KMS-11 (cell line): ENCODE data around the gene DMBT1.

Experiments
- H2AFZ ChIP-seq: fragments of 200-600 bp; sonication (generic); 2 replicates; pipeline ENCODE4 v1.6.1; 2016; ENCODE audit warnings: antibody characterized with exemption, mixed run types, low read depth
- H3K27ac ChIP-seq: fragments of 200-600 bp; sonication (generic); 2 replicates; pipeline ENCODE4 v1.6.1; 2016; ENCODE audit warnings: mild to moderate bottlenecking, mixed run types
- H3K27me3 ChIP-seq: fragments of 200-600 bp; sonication (generic); 2 replicates; pipeline ENCODE4 v1.6.1; 2017; ENCODE audit warnings: mild to moderate bottlenecking, low read depth, mixed run types, moderate library complexity; ENCODE audit not compliant: insufficient read depth
- H3K36me3 ChIP-seq: fragments of 200-600 bp; sonication (generic); 2 replicates; pipeline ENCODE4 v1.6.1; 2017; ENCODE audit warnings: mild to moderate bottlenecking, mixed run types; ENCODE audit not compliant: insufficient read depth
- H3K4me1 ChIP-seq: fragments of 200-600 bp; sonication (generic); 2 replicates; pipeline ENCODE4 v1.6.1; 2016; ENCODE audit warnings: mild to moderate bottlenecking, low read depth, mixed run types; ENCODE audit not compliant: poor library complexity, severe bottlenecking
- H3K4me2 ChIP-seq: fragments of 200-600 bp; sonication (generic); 2 replicates; pipeline ENCODE4 v1.7.0; 2016; ENCODE audit warnings: mild to moderate bottlenecking, mixed run types
- H3K4me3 ChIP-seq: fragments of 200-600 bp; sonication (generic); IDR thresholded peaks from 2 replicates; pipeline ENCODE4 v1.6.1; 2017; ENCODE audit warnings: low read depth, low read length, mixed read lengths; ENCODE audit not compliant: insufficient read depth
- H3K79me2 ChIP-seq: fragments of 200-600 bp; sonication (generic); 2 replicates; pipeline ENCODE4 v1.6.1; 2016; ENCODE audit warnings: low read depth, mixed run types; ENCODE audit not compliant: insufficient read depth
- H3K9ac ChIP-seq: fragments of 200-600 bp; sonication (generic); 2 replicates; pipeline ENCODE4 v1.6.1; 2016; ENCODE audit warnings: mild to moderate bottlenecking, mixed run types
- H4K20me1 ChIP-seq: fragments of 200-600 bp; sonication (generic); 2 replicates; pipeline ENCODE4 v1.6.1; 2016; ENCODE audit warnings: mild to moderate bottlenecking, mixed run types; ENCODE audit not compliant: insufficient read depth
- CTCF ChIP-seq: fragments of 200-600 bp; sonication (generic); conservative IDR thresholded peaks from 2 replicates; pipeline ENCODE4 v1.6.1; 2017; ENCODE audit warnings: low read depth, mild to moderate bottlenecking, antibody characterized with exemption, low read length, moderate library complexity, mixed read lengths

DMBT1 gene

GRCh38 chr10:122665946-122666345 lies 105.4 kb downstream of the DMBT1 start:
- Histone ChIP-seq H4K20me1 (no peaks in the 10 kb centered on the region), H3K36me3 (no peaks in the 10 kb centered on the region), H3K27me3 (no peaks in the 10 kb centered on the region), H3K79me2 (no peaks in the 10 kb centered on the region), H3K4me3 (no peak overlapping the region), H2AFZ (no peak overlapping the region), H3K4me1 (peaks cover 17% of the 10 kb centered on the region), H3K27ac (no peak overlapping the region), H3K4me2 (no peak overlapping the region), H3K9ac (no peak overlapping the region)
- no peak for TF ChIP-seq CTCF

DNA sequence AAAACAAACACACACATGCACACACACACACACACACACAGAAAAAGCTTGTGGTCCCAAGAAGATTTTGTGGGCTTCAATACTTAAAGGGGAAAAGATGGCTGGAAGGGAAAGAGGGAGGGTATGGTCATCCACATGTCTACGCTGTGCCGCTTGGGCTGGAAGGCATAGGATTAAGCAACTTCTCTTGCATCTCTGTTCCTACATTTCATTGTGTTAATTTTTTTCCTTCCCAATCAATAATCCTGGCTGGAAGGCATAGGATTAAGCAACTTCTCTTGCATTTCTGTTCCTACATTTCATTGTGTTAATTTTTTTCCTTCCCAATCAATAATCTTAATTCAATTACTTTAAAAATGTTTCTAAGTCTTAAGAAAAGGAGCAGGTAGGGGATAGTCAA lies 108.5 kb downstream of the DMBT1 start:
- Histone ChIP-seq H3K4me3 (no peak overlapping the region), H3K36me3 (no peaks in the 10 kb centered on the region), H3K79me2 (no peaks in the 10 kb centered on the region), H3K27me3 (no peaks in the 10 kb centered on the region), H2AFZ (no peak overlapping the region), H3K9ac (no peak overlapping the region), H3K27ac (no peak overlapping the region), H3K4me1 (peaks cover 30% of the 10 kb centered on the region), H4K20me1 (no peaks in the 10 kb centered on the region), H3K4me2 (no peak overlapping the region)
- TF ChIP-seq CTCF, result no peak

DNA sequence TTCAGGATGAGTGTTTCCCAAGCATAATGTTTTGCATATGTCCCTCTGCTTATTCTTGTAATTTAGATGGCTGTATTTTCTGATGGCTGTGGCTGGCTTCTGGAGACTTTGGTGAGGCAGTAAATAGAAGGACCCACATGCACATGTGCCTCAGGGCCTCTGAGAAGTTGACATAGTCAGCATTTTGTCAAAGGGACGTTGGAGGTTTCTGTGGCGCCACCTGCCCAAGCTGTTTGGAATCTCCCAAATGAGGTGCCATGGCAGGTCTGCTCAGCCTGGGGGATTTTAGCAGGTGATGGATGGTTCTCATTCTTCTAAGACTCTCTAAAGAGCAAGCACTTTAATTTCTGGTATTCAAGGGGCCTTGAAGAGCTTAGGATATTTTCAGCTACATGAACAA lies 109.3 kb downstream of the DMBT1 start:
- Histone ChIP-seq H4K20me1 (no peaks in the 10 kb centered on the region), H3K79me2 (no peaks in the 10 kb centered on the region), H3K4me3 (no peak overlapping the region), H3K9ac (no peak overlapping the region), H3K27me3 (no peaks in the 10 kb centered on the region), H3K27ac (no peak overlapping the region), H2AFZ (no peak overlapping the region), H3K4me1 (peaks cover 30% of the 10 kb centered on the region), H3K4me2 (no peak overlapping the region), H3K36me3 (no peaks in the 10 kb centered on the region)
- TF ChIP-seq CTCF, result 0 out of 2 replicates have a peak, but pooled peaks have one; percentile 28

DNA sequence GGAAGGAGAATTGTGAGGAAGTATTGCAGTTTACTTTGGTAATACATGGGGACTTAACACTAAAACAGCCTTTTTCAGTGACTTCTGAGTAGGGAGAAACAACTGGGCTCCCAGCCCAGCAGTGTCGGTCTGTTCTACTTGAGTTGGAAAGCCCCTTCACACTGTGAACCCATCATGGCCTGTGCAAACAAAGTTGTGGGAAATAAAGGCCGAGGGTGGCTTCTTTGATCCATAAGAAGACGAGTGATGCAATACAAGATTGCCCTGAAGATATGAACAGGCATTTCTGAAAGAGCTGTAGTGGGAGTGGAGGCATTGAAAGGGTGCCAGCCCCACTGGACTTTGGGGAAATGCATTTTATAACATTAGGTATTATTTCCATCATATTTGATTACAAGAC lies 110.8 kb downstream of the DMBT1 start:
- H3K4me2 ChIP-seq, result no peak overlapping the region; the same call in 1 of the 2 replicates
- no peaks in the 10 kb centered on the region for H3K27me3 ChIP-seq
- H3K36me3 ChIP-seq, result no peaks in the 10 kb centered on the region
- H2AFZ ChIP-seq, result no peak overlapping the region
- no peak overlapping the region for H3K4me3 ChIP-seq
- no peak overlapping the region for H3K9ac ChIP-seq
- peaks cover 30% of the 10 kb centered on the region for H3K4me1 ChIP-seq
- no peak for TF ChIP-seq CTCF
- no peaks in the 10 kb centered on the region for H4K20me1 ChIP-seq
- no peaks in the 10 kb centered on the region for H3K79me2 ChIP-seq
- H3K27ac ChIP-seq, result no peak overlapping the region

DNA sequence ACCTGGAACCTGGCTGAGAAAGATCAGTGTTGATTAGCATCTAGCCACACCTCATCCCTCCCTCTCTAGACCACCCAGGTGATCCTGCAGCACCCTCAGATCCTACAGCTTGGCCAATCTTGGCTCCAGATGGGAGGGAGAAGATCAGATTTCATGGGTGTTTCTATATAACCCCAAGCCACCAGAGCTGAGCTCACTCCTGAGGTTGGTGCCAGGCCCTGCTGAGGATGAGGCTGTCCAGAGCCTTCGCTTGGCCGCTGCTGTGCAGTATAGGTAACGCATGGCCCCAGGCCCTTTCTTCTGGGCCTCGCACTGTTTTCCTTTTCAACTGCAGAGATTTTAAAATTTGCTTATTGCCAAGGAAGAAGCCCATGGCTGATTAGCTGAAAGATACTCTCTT lies 112.1 kb downstream of the DMBT1 start:
- no peak overlapping the region for H3K4me3 ChIP-seq
- no peaks in the 10 kb centered on the region for H3K36me3 ChIP-seq
- H4K20me1 ChIP-seq, result no peaks in the 10 kb centered on the region
- H3K79me2 ChIP-seq, result no peaks in the 10 kb centered on the region
- TF ChIP-seq CTCF, result no peak
- peaks cover 30% of the 10 kb centered on the region for H3K4me1 ChIP-seq
- no peak overlapping the region for H3K27ac ChIP-seq
- H3K9ac ChIP-seq, result no peak overlapping the region
- no peak overlapping the region for H3K4me2 ChIP-seq
- no peaks in the 10 kb centered on the region for H3K27me3 ChIP-seq
- H2AFZ ChIP-seq, result no peak overlapping the region
